ENCODE results near the gene USP3. TPM values are rescaled to one million over a fixed set of nuclear protein-coding genes. Genes with fewer than 3 reads are reported as not detected.

USP3 gene
- total RNA-seq, 4 donors from 2014 or later = 12.1 to 29.4 (median 15.5) TPM

- Histone ChIP-seq H3K9me3 (no peaks in the 10 kb centered on the region), H3K4me1 (peaks cover 9% of the 10 kb centered on the region in 2 donors), H3K27ac (no peak overlapping the region), H3K36me3 (peaks cover 0 to 23% of the 10 kb centered on the region in 2 donors), H3K4me3 (no peak overlapping the region), H3K27me3 (no peaks in the 10 kb centered on the region)
- TF ChIP-seq CTCF (IDR thresholded peaks at IDR 0.05 in 4 of 5, conservative IDR thresholded peaks at IDR 0.05 in 1 of 5) (no peak), POLR2A (IDR thresholded peaks at IDR 0.05) (no peak)
- in situ Hi-C loops (cut with MboI; ENCODE audit: low sequenced_read_pairs in 4 of 4) (loop anchor here in 2 of 4 donors (10.0 to 25.0 kb wide), 2 partner anchors 120 to 457 kb away; no protein-coding TSS in a partner anchor), intact Hi-C loops (cut with DNase I; ENCODE audit: low total_unique reads) (no loop called here)
- ATAC-seq = no peak
- DNase-seq = no peak
These were observed 100.6 kb downstream of the USP3 start for GRCh38 chr15:63605036-63605435.

- ATAC-seq = no peak
- DNase-seq = no peak
- no peak overlapping the region for H3K27ac ChIP-seq
- H3K9me3 ChIP-seq = no peaks in the 10 kb centered on the region
- peaks cover 0 to 23% of the 10 kb centered on the region in 2 donors for H3K36me3 ChIP-seq
- H3K4me1 ChIP-seq = peaks cover 12 to 14% of the 10 kb centered on the region in 2 donors
- intact Hi-C loops (cut with DNase I; ENCODE audit: low total_unique reads) = no loop called here
- in situ Hi-C loops (cut with MboI; ENCODE audit: low sequenced_read_pairs in 4 of 4) = loop anchor here in 2 of 4 donors (10.0 to 25.0 kb wide), 2 partner anchors 121 to 456 kb away; no protein-coding TSS in a partner anchor
- H3K4me3 ChIP-seq = no peak overlapping the region
- no peaks in the 10 kb centered on the region for H3K27me3 ChIP-seq
- TF ChIP-seq POLR2A (IDR thresholded peaks at IDR 0.05) (no peak), CTCF (IDR thresholded peaks at IDR 0.05 in 4 of 5, conservative IDR thresholded peaks at IDR 0.05 in 1 of 5) (no peak)
These were observed 101.4 kb downstream of the USP3 start for GRCh38 chr15:63605816-63606215.

GRCh38 chr15:63606308-63606707, 101.9 kb downstream of the USP3 start:
- DNase-seq (no peak), ATAC-seq (no peak)
- in situ Hi-C loops (cut with MboI; ENCODE audit: low sequenced_read_pairs in 4 of 4) = loop anchor here in 2 of 4 donors (10.0 to 25.0 kb wide), 2 partner anchors 122 to 456 kb away; no protein-coding TSS in a partner anchor
- Histone ChIP-seq H3K36me3 (peaks cover 0 to 23% of the 10 kb centered on the region in 2 donors), H3K9me3 (no peaks in the 10 kb centered on the region), H3K4me1 (peaks cover 16 to 19% of the 10 kb centered on the region in 2 donors), H3K4me3 (no peak overlapping the region), H3K27ac (no peak overlapping the region), H3K27me3 (no peaks in the 10 kb centered on the region)
- intact Hi-C loops (cut with DNase I; ENCODE audit: low total_unique reads) = no loop called here
- TF ChIP-seq POLR2A (IDR thresholded peaks at IDR 0.05) (no peak), CTCF (IDR thresholded peaks at IDR 0.05 in 4 of 5, conservative IDR thresholded peaks at IDR 0.05 in 1 of 5) (no peak)

GRCh38 chr15:63608989-63609388, 104.6 kb downstream of the USP3 start:
- intact Hi-C loops (cut with DNase I; ENCODE audit: low total_unique reads) = no loop called here
- TF ChIP-seq CTCF (IDR thresholded peaks at IDR 0.05 in 4 of 5, conservative IDR thresholded peaks at IDR 0.05 in 1 of 5) (no peak), POLR2A (IDR thresholded peaks at IDR 0.05) (no peak)
- ATAC-seq (no peak), DNase-seq (no peak)
- no peak overlapping the region for H3K4me3 ChIP-seq
- peaks cover 0 to 32% of the 10 kb centered on the region in 2 donors for H3K36me3 ChIP-seq
- H3K4me1 ChIP-seq = peaks cover 13 to 17% of the 10 kb centered on the region in 2 donors
- no peaks in the 10 kb centered on the region for H3K27me3 ChIP-seq
- H3K9me3 ChIP-seq = no peaks in the 10 kb centered on the region
- in situ Hi-C loops (cut with MboI; ENCODE audit: low sequenced_read_pairs in 4 of 4) = loop anchor here in 2 of 4 donors (10.0 to 25.0 kb wide), 2 partner anchors 124 to 453 kb away; no protein-coding TSS in a partner anchor
- H3K27ac ChIP-seq = peak overlapping the region in 1 of 4 donors; percentile 64

Data from gastrocnemius medialis (tissue), 4 donors.